Lung (tissue), 12 donors: ENCODE data around the gene HMBS. TPM values are rescaled to one million over a fixed set of nuclear protein-coding genes. Genes with fewer than 3 reads are reported as not detected.

Experiments used
- ATAC-seq: fragments of 200-7000 bp; cut with Tn5 transposase; one replicate; pipeline ENCODE4 v1.9.1; 2020; ENCODE audit warnings: moderate number of reproducible peaks; ENCODE audit not compliant: insufficient read depth, low FRiP score
- DNase-seq, 3 donors: peaks; one replicate each; pipeline ENCODE4 v3.0.0-alpha.2; 2013 to 2017
- H3K27ac ChIP-seq, 2 donors: one replicate each; pipeline ENCODE4 v1.5.1; 2013; ENCODE audit warnings: mild to moderate bottlenecking in 2 of 2, moderate library complexity in 2 of 2, control low read depth in 1 of 2, inconsistent platforms in 1 of 2, low read depth in 1 of 2, low read length in 1 of 2
- H3K27me3 ChIP-seq, 3 donors: one replicate each; pipeline ENCODE4 v1.5.1; 2013; ENCODE audit warnings: low read length in 2 of 3; ENCODE audit not compliant: control insufficient read depth in 3 of 3, insufficient read depth in 3 of 3
- H3K36me3 ChIP-seq, 4 donors: one replicate each; pipeline ENCODE4 v1.5.1; 2013; ENCODE audit warnings: low read length in 4 of 4, mild to moderate bottlenecking in 1 of 4, moderate library complexity in 1 of 4; ENCODE audit not compliant: control insufficient read depth in 4 of 4, insufficient read depth in 4 of 4
- H3K4me1 ChIP-seq, 5 donors: one replicate each; pipeline ENCODE4 v1.5.1; 2013; ENCODE audit warnings: low read length in 5 of 5, mild to moderate bottlenecking in 2 of 5, moderate library complexity in 1 of 5; ENCODE audit not compliant: control insufficient read depth in 5 of 5, insufficient read depth in 5 of 5
- H3K4me3 ChIP-seq: one replicate; pipeline ENCODE4 v1.5.1; 2013; ENCODE audit warnings: mild to moderate bottlenecking, control low read depth, moderate library complexity
- H3K9ac ChIP-seq, 2 donors: one replicate each; pipeline ENCODE4 v1.5.1; 2013; ENCODE audit warnings: low read length in 2 of 2, control low read depth in 1 of 2; ENCODE audit not compliant: insufficient read depth in 1 of 2
- H3K9me3 ChIP-seq, 4 donors: one replicate each; pipeline ENCODE4 v1.5.1; 2013; ENCODE audit warnings: low read length in 3 of 4, mild to moderate bottlenecking in 1 of 4, moderate library complexity in 1 of 4; ENCODE audit not compliant: control insufficient read depth in 4 of 4, insufficient read depth in 3 of 4
- WGBS, 2 donors: extraction: QIAGEN DNeasy Blood & Tissue Kit; methylation state at CpG; one replicate each; pipeline ENCODE4 v1.1.7; 2013; 5-methylcytosine and 5-hydroxymethylcytosine counted together
- polyA plus RNA-seq, 2 donors: library from polyadenylated mRNA; stranded (reverse); fragments of 200-250 nt; gene quantifications; one replicate each; pipeline ENCODE4 v1.2.1, GENCODE V29; 2013
- total RNA-seq, 2 donors: library from RNA; depleted of rRNA in 1 of 2; stranded (reverse); fragments of >200 nt in 1 of 2; gene quantifications; one replicate each; pipeline ENCODE4 v1.2.1, GENCODE V29; 2014 to 2021
- TF ChIP-seq, protein P1 (sequence below): IDR thresholded peaks from 2 replicates; pipeline ENCODE4 v1.5.1; 2012; ENCODE audit warnings: mild to moderate bottlenecking; ENCODE audit errors: control extremely low read depth, extremely low read depth
- donor health status: control.
- donor health status: control.
- donor health status: Bipolar disorder and iron deficiency.
- donor health status: healthy.
- donor health status: DM: yes; HTN: yes; CAD: no.

Gene HMBS
- total and polyA plus RNA-seq, 4 donors, result 11.7 to 33.3 (median 31.5) TPM

DNA sequence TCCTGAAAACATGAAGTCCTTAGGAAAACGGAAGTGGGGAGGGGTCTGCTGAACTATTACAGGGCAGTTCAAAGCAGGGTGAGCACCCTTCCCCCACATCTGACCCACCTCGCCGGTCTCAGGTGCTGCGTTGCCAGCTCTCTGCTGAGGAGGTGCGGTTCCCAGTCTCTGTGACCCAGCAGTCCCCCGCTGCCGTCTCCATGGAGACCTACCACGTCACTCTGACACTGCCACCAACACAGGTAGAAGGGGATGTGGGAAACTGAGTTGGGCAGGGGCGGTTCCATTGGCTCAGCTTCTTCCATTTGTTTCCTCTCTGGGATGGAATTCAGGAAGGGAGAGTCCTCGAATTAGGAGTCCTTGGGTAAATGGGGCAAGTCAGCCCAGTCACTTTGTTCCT, 25.8 kb downstream of the HMBS start:
- no peak for ATAC-seq

DNA sequence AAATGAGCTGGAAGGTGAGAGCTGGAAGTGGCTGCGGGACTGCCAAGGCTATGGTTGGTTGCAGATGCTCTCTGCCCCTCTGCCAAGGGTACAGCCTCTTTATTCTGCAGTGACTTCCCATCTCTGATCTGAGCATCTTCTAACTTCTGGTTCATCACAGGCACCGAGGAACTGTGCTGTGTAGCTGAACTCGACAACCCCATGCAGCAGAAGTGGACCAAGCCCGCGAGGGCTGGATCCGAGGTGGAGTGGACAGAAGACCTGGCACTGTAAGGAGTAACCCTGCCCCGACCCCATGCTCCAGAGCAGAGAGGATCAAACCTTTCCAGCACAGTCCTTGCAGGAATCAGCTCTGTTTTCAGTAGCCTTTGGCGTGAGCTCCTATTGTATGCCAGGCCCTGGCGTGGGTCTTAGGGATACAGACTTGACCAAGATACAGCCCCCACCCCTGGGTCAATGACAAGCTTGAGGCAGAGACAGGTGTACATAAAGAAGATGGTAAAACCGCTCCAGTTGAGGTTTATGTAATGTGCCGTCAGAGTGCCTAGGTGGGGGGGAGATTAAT, 26.8 kb downstream of the HMBS start:
- no peaks in the 10 kb centered on the region for H3K9me3 ChIP-seq

More for the DNA sequence above, 25.8 kb downstream of the HMBS start:
- 86 to 91% methylated on average over 10 of the region's 10 CpGs for WGBS, 2 donors
- H3K4me1 ChIP-seq, result peaks cover 0 to 19% (median 16%) of the 10 kb centered on the region in 5 donors
- DNase-seq, result no peak
- H3K9me3 ChIP-seq, result no peaks in the 10 kb centered on the region
- TF ChIP-seq, protein P1, sequence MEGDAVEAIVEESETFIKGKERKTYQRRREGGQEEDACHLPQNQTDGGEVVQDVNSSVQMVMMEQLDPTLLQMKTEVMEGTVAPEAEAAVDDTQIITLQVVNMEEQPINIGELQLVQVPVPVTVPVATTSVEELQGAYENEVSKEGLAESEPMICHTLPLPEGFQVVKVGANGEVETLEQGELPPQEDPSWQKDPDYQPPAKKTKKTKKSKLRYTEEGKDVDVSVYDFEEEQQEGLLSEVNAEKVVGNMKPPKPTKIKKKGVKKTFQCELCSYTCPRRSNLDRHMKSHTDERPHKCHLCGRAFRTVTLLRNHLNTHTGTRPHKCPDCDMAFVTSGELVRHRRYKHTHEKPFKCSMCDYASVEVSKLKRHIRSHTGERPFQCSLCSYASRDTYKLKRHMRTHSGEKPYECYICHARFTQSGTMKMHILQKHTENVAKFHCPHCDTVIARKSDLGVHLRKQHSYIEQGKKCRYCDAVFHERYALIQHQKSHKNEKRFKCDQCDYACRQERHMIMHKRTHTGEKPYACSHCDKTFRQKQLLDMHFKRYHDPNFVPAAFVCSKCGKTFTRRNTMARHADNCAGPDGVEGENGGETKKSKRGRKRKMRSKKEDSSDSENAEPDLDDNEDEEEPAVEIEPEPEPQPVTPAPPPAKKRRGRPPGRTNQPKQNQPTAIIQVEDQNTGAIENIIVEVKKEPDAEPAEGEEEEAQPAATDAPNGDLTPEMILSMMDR, result no peak
- H3K9ac ChIP-seq, result no peak overlapping the region
- no peak overlapping the region for H3K27ac ChIP-seq
- no peak overlapping the region for H3K4me3 ChIP-seq
- peaks cover 0 to 39% (median 5%) of the 10 kb centered on the region in 4 donors for H3K36me3 ChIP-seq
- H3K27me3 ChIP-seq, result no peaks in the 10 kb centered on the region

GRCh38 chr11:119112314-119113020, 27.8 kb downstream of the HMBS start:
- H3K36me3 ChIP-seq, result peaks cover 2 to 49% (median 5%) of the 10 kb centered on the region in 4 donors
- 94 to 96% methylated on average over 12 of the region's 12 CpGs for WGBS, 2 donors
- peaks cover 0 to 15% (median 6%) of the 10 kb centered on the region in 5 donors for H3K4me1 ChIP-seq
- H3K9me3 ChIP-seq, result no peaks in the 10 kb centered on the region
- no peak overlapping the region for H3K4me3 ChIP-seq
- DNase-seq (no peak), ATAC-seq (no peak)
- no peak overlapping the region for H3K9ac ChIP-seq
- TF ChIP-seq, protein P1, result no peak
- no peaks in the 10 kb centered on the region for H3K27me3 ChIP-seq
- H3K27ac ChIP-seq, result no peak overlapping the region

More for the DNA sequence above, 26.8 kb downstream of the HMBS start:
- Histone ChIP-seq H3K9ac (no peak overlapping the region), H3K36me3 (peaks cover 0 to 44% (median 5%) of the 10 kb centered on the region in 4 donors), H3K4me1 (peaks cover 0 to 17% (median 11%) of the 10 kb centered on the region in 5 donors), H3K27me3 (no peaks in the 10 kb centered on the region), H3K4me3 (no peak overlapping the region), H3K27ac (no peak overlapping the region)
- DNase-seq (no peak), ATAC-seq (no peak)
- TF ChIP-seq, protein P1, result no peak
- WGBS, 2 donors, result 95% methylated on average over 11 of the region's 11 CpGs
